Prostate gland (tissue), 2 donors: ENCODE measurements around the gene OR4D11. TPM values are rescaled to one million over a fixed set of nuclear protein-coding genes. Genes with fewer than 3 reads are reported as not detected.

Source experiments
- DNase-seq: peaks from one replicate; pipeline ENCODE4 v3.0.0-alpha.2; 2019; ENCODE audit warnings: low spot score
- H3K27ac ChIP-seq, 2 donors: fragments of 200-600 bp; sonication (generic); 2 replicates each; pipeline ENCODE4 v1.5.1; 2017 to 2019
- H3K27me3 ChIP-seq: fragments of 200-600 bp; sonication (generic); replicated peaks from 2 replicates; pipeline ENCODE4 v1.5.1; 2019; ENCODE audit not compliant: insufficient read depth
- H3K36me3 ChIP-seq, 2 donors: fragments of 200-600 bp; sonication (generic); 1 replicate in 1 of 2; 2 replicates in 1 of 2; pipeline versions ENCODE4 v1.5.1 to v1.8.1; 2017 to 2019
- H3K4me1 ChIP-seq: fragments of 200-600 bp; sonication (generic); replicated peaks from 2 replicates; pipeline ENCODE4 v1.5.1; 2019
- H3K4me3 ChIP-seq, 2 donors: fragments of 200-600 bp; sonication (generic); 2 replicates each; pipeline ENCODE4 v1.5.1; 2017 to 2019
- H3K9me3 ChIP-seq: fragments of 200-600 bp; sonication (generic); 2 replicates; pipeline ENCODE4 v1.5.1; 2017
- POLR2A ChIP-seq: fragments of 450-650 bp; IDR thresholded peaks from one replicate; pipeline ENCODE4 v1.6.1; 2016; ENCODE audit warnings: antibody characterized with exemption, mild to moderate bottlenecking
- POLR2AphosphoS5 ChIP-seq: sonication (generic); formaldehyde crosslinking; IDR thresholded peaks from one replicate; pipeline ENCODE4 v1.6.1; 2017; ENCODE audit warnings: antibody characterized with exemption
- WGBS: methylation state at CpG from one replicate; pipeline ENCODE4 v1.1.5; 2018; 5-methylcytosine and 5-hydroxymethylcytosine counted together
- intact Hi-C: fragments of 100-400 bp; cut with DNase I; formaldehyde crosslinking; loops from one replicate; pipeline ENCODE4 v1.14.2; 2022
- total RNA-seq, 2 donors: library from RNA; depleted of rRNA; stranded (reverse); fragments of >200 nt; gene quantifications; one replicate each; pipeline ENCODE4 v1.1.0, GENCODE V29; 2016
- TF ChIP-seq, protein P1 (sequence below), 4 experiments: fragments of 200-600 bp in 2 of 4; fragments of 450-650 bp in 2 of 4; sonication (generic) in 2 of 4; IDR thresholded peaks; 1 replicate in 3 of 4; 2 replicates in 1 of 4; pipeline ENCODE4 v1.5.1; 2016 to 2019; ENCODE audit warnings: antibody characterized with exemption in 4 of 4, mild to moderate bottlenecking in 2 of 4, moderate library complexity in 2 of 4

OR4D11 gene
- not detected for total RNA-seq

DNA sequence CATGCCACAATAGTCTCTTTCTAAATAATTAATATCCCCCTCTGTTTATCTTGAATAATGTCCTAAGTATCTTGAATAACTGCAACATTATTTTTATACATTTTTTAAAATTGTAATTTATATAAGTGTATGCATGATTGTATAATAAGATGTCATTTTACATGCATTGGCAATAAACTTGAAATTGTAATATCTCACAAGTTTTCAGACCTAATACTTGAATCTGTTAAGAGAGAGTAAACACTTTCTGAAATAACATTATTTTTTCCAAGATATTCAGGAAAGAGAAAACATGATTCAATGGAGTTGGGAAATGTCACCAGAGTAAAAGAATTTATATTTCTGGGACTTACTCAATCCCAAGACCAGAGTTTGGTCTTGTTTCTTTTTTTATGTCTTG, at the start of gene OR4D11:
Gene OR4D11 (plus strand): TSS at position 301 of the 400 bp plus-strand sequence. CDS start 0 bp downstream, at position 301.
- H3K27ac ChIP-seq, result no peak within 1 kb of the TSS

DNA sequence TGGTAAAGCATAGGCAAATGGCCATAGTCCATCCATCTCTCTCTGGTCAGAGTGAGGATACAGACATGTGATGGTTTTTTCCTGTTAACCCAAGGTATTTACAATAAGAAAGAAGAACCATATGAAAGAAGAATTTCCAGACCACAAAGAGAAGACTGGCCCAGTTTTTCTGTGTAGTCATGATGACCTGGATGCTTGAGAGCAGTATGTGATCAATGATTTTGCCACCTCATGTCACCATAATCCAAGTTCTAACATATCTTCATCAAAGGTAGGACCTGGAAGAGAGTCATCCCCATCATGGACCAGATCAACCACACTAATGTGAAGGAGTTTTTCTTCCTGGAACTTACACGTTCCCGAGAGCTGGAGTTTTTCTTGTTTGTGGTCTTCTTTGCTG, 46.7 kb upstream of the OR4D11 start, which contains the start of gene OR4D6:
Gene OR4D6 (plus strand): TSS at position 301 of the 400 bp plus-strand sequence. CDS start 0 bp downstream, at position 301.
- WGBS, result 85% methylated on average over 2 of the region's 2 CpGs

More for the DNA sequence above, at the start of gene OR4D11:
- no peaks in the 10 kb centered on the region for H3K9me3 ChIP-seq
- intact Hi-C loops, result no loop called here
- no peak within 1 kb of the TSS for H3K4me3 ChIP-seq
- H3K36me3 ChIP-seq, result no peaks in the 10 kb centered on the region
- TF ChIP-seq POLR2AphosphoS5 (no peak), POLR2A (no peak)
- TF ChIP-seq, protein P1, sequence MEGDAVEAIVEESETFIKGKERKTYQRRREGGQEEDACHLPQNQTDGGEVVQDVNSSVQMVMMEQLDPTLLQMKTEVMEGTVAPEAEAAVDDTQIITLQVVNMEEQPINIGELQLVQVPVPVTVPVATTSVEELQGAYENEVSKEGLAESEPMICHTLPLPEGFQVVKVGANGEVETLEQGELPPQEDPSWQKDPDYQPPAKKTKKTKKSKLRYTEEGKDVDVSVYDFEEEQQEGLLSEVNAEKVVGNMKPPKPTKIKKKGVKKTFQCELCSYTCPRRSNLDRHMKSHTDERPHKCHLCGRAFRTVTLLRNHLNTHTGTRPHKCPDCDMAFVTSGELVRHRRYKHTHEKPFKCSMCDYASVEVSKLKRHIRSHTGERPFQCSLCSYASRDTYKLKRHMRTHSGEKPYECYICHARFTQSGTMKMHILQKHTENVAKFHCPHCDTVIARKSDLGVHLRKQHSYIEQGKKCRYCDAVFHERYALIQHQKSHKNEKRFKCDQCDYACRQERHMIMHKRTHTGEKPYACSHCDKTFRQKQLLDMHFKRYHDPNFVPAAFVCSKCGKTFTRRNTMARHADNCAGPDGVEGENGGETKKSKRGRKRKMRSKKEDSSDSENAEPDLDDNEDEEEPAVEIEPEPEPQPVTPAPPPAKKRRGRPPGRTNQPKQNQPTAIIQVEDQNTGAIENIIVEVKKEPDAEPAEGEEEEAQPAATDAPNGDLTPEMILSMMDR (IDR thresholded peaks at IDR 0.05), result no peak
- DNase-seq, result no peak
- H3K4me1 ChIP-seq, result no peaks in the 10 kb centered on the region
- no peaks in the 10 kb centered on the region for H3K27me3 ChIP-seq

DNA sequence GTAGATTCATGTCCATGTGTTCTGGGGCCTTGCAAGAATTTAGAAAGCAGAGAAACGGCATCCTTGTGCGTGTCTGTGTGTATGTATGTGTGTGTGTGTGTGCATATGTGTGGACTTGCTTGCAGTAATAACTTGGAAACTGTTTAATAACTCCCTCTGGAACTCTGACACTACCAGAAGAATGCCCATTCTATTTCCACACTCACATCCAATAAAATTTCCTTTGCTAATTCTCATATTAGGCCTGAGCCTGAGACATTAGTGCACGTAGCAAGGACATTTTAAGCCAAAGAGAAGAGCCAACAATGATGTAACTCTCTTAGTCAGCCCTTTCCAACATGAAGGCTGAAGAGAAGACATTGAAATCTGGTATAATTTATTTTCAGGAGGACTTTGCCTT, 43.5 kb upstream of the OR4D11 start:
- intact Hi-C loops, result no loop called here
- WGBS, result 84% methylated on average over 3 of the region's 3 CpGs
- Histone ChIP-seq H3K4me3 (no peak overlapping the region), H3K4me1 (no peaks in the 10 kb centered on the region), H3K27me3 (no peaks in the 10 kb centered on the region), H3K9me3 (no peaks in the 10 kb centered on the region), H3K36me3 (no peaks in the 10 kb centered on the region), H3K27ac (no peak overlapping the region)
- TF ChIP-seq, protein P1 (IDR thresholded peaks at IDR 0.05), result no peak
- TF ChIP-seq POLR2AphosphoS5, result no peak
- no peak for TF ChIP-seq POLR2A
- no peak for DNase-seq

More for the DNA sequence above, 46.7 kb upstream of the OR4D11 start, which contains the start of gene OR4D6:
- no peak for DNase-seq
- H3K4me1 ChIP-seq, result no peaks in the 10 kb centered on the region
- no peaks in the 10 kb centered on the region for H3K27me3 ChIP-seq
- intact Hi-C loops, result no loop called here
- H3K4me3 ChIP-seq, result no peak within 1 kb of the TSS
- H3K27ac ChIP-seq, result no peak within 1 kb of the TSS
- TF ChIP-seq POLR2A, result no peak
- TF ChIP-seq, protein P1 (IDR thresholded peaks at IDR 0.05), result no peak
- no peak for TF ChIP-seq POLR2AphosphoS5
- H3K9me3 ChIP-seq, result no peaks in the 10 kb centered on the region
- H3K36me3 ChIP-seq, result no peaks in the 10 kb centered on the region

- Histone ChIP-seq H3K27ac (no peak overlapping the region), H3K27me3 (no peaks in the 10 kb centered on the region), H3K9me3 (no peaks in the 10 kb centered on the region), H3K4me3 (no peak overlapping the region), H3K4me1 (no peaks in the 10 kb centered on the region), H3K36me3 (no peaks in the 10 kb centered on the region)
- intact Hi-C loops, result no loop called here
- DNase-seq, result no peak
- TF ChIP-seq POLR2AphosphoS5, result no peak
- TF ChIP-seq, protein P1 (IDR thresholded peaks at IDR 0.05), result no peak
- WGBS, result 29% methylated on average over 5 of the region's 5 CpGs
These were observed 40.2 kb upstream of the OR4D11 start for GRCh38 chr11:59463190-59463641.

GRCh38 chr11:59473015-59473414, 30.4 kb upstream of the OR4D11 start, which contains the start of gene OR4D10:
Gene OR4D10, plus strand, starts transcription at chr11:59473315. Its CDS starts 4,115 bp downstream, at chr11:59477430.
- H3K36me3 ChIP-seq, result no peaks in the 10 kb centered on the region
- TF ChIP-seq, protein P1 (IDR thresholded peaks at IDR 0.05), result no peak
- TF ChIP-seq POLR2AphosphoS5 (no peak), POLR2A (no peak)
- intact Hi-C loops, result no loop called here
- no peak within 1 kb of the TSS for H3K4me3 ChIP-seq
- DNase-seq, result no peak
- H3K27ac ChIP-seq, result no peak within 1 kb of the TSS
- no peaks in the 10 kb centered on the region for H3K27me3 ChIP-seq
- no peaks in the 10 kb centered on the region for H3K9me3 ChIP-seq
- H3K4me1 ChIP-seq, result no peaks in the 10 kb centered on the region
